GM18870 (cell line): ENCODE results near the gene CEACAM1.
"Not testable (repeated sequence)": the region's sequence is repeated elsewhere in the genome, so short reads cannot be mapped to it uniquely, and the experiment has no call there.

ENCODE experiments used
- ATAC-seq: cut with Tn5 transposase; IDR thresholded peaks from one replicate; pipeline ENCODE4 v1.9.1; 2021; ENCODE audit warnings: moderate library complexity; ENCODE audit not compliant: unreplicated experiment

CEACAM1 gene

DNA sequence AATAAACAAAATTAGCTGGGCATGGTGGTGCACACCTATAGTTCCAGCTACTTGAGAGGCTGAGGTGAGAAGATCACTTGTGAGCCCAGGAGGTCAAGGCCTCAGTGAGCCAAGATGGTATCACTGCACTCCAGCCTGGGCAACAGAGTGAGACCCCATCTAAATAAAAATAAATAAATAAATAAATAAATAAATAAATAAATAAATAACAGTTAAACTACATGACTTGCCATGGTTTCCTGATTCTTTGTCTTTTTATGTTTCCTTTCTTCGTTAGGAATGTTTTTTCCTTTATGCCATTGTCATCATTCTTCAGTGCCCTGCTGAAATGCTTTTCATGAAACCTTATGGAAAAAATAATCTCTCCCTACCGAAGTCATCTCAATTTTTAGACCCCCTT is 50.3 kb downstream of the CEACAM1 start:
- no peak for ATAC-seq

DNA sequence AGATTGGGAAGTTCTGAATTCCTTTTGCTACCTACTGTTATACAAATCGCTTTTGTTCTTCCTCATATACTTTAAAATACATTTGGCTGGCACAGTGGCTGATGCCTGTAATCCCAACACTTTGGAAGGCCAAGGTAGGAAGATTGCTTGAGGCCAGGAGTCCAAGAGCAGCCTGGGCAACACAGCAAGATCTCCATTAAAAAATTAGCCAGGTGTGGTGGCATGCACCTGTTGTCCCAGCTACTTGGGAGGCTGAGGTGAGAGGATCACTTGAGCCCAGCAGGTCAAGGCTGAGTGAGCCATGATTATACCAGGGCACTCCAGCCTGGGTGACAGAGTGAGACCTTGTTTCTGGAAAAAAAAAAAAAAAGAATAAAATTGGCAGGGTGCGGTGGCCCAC is 51.2 kb downstream of the CEACAM1 start:
- ATAC-seq: no peak

DNA sequence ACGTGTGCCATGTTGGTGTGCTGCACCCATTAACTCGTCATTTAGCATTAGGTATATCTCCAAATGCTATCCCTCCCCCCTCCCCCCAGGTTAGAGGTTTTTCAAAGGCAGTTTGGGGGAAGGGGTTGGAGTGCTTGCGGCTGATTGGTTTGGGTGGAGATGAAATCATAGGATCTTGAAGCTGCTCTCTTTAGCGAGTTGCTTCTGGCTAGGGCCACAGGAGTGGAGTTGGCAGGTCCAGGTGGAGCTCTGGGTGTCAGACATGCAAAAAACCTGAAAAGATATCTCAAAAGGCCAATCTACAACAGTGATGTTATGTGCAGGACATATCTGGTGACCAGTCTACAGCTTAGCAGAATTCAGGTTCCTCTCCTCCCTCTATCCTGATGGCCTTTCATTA is 52.9 kb downstream of the CEACAM1 start:
- no peak for ATAC-seq

DNA sequence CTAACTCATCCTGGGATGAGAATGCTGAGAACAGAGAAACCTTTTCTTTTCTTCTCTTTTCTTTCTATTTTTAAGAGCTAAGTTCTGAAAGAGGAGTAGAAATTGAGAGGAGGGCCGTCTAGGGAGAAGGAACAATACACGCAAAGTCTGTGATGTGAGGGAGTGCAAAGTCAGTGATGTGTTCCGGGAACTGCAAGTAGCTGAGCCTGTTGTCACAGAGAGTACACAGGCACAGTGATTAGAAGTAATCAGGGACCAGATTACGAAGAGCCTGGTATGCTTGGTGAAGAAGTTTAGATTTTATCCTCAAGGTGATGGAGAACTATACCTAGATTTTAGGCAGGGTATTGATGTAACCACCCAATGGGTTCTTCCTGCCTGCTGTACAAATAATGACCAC is 53.5 kb downstream of the CEACAM1 start:
- no peak for ATAC-seq

DNA sequence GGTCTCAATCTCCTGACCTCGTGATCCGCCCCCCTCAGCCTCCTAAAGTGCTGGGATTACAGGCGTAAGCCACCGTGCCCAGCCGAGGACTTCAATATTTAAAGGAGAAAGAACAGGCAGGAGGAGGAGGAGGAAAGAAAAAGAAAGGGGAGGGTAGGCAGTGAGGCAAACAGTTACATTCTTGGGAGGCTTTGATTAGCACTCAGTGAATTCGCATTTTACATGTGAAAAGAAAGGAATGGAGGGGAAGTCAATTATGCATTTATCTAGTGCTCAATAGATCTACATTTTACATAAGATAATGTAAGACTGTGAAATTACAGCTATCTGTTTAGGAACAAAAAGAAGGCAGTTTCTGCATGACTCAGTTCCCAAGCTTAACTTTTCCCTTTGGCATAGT is 54.6 kb downstream of the CEACAM1 start:
- no peak for ATAC-seq

DNA sequence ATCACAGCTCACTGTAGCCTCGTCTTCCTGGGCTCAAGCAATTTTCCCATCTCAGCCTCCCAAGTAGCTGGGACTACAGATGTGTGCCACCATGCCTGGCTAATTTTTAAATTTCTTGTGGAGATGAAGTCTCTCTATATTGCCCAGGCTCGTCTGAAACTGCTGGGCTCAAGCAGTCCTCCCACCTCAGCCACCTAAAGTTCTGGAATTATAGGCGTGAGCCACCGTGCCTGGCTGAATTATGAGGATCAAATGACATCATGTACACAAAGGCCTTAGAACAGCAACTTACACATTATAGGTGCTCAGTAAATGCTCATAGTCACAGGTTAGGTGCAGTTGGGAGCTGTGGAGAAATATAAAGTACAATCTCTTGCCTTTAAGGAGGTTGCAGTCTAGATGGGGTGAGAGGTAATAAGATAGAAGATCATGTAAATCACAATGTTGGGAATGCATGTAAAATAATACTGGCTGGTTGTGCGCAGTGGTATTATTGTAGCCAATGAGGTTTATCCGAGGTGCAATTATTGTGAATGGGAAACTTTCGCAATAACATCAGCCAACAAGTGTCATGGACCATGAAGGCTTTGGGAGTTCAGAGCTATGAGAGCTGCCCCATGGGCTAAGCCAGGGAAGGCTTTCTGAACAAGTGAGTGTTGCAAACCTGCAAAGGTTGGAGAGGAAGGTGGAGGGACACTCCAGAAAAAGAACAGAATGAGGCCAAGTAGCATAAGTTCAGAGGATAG is 55.7 kb downstream of the CEACAM1 start:
- ATAC-seq: no peak

DNA sequence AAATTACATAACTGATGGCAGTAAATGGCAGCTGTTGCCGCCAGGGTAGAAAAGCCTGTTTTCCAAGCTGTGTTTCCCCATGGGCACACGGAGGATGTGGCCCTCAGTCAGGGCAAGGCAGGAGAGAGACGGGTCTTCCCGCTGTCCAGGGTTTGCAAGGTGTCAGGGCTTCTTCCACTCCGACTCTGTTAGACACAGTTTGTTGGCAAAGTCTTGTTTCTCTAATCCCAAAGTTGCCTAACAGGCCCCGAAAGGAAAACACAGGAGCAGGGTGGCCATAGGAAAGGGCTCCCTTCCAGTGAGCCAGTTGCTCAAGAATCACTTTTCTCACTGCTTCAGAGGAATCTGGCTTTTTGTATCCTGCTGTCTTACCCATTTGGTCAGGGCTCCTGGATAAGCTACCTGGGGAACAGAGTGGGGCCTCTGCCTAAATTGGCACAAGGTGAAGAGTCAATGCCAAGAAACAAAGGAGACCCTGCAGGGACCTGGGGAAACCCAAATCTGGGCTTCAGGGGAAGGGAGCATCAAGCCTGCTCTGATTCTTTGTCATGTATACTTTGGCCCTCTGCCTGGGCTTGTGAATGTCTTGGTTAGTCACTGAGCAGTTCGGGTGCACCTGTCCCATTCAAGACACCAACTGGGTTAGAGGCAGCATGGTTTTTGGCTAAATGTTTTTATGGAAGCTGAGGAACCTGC is 56.6 kb downstream of the CEACAM1 start:
- no peak for ATAC-seq

DNA sequence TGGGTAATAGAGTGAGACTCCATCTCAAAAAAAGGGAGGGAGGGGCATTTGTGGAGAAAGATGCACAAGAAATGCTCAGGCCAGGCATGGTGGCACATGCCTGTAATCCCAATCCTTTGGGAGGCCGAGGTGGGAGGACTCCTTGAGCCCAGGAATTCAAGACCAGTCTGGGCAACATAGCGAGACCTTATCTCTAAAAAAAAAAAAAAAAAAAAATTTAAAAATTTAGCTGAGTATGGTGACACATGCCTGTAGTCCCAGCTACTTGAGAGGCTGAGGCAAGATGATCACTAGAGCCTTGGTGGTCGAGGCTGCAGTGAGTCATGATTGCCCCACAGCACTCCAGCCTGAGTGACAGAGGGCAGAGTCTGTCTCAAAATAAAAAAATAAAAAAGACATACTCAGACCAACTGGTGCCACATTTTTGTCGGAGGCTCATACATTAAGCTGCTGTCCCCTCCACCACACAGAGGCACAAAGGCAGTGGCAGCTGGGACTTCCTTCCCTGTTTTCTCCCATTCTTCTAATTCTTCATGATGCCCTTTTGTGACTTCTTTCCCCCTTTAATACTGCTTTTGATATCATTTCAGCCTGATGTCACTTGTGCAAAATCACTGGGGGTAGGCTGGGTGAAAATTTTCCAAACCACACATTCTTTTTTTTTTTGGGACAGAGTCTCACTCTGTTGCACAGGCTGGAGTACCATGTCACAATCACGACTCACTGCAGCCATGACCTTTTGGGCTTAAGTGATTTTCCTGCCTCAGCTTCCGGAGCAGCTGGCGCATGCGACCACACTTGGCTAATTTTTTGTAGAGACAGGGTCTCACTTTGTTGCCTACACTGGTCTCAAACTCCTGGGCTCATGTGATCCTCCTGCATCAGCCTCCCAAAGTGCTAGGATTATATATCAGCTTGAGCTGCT is 58.7 kb downstream of the CEACAM1 start:
- ATAC-seq: no peak

DNA sequence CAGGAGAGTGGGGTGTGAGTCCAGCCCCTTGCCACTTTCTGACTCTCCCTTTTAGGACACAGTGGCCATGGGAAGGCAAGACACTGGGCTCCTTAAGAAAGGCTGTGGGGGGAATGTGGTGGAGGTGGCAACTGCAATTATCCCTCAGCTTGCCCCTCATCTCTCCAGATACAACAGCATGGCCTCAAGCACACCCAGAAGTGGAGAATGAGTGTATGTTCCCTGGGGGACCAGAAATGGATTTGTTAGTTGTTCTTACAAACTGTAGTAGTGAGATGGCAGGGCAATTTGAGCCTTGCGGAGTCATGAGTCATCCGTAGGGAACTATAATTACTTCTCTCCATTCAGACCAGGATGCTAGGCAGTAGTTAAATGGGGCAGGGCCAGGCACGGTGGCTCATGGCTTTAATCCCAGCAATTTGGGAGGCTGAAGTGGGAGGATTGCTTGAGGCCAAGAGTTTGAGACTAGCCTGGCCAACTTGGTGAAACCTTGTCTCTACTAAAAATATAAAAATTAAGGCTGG is 59.9 kb downstream of the CEACAM1 start:
- ATAC-seq: no peak

DNA sequence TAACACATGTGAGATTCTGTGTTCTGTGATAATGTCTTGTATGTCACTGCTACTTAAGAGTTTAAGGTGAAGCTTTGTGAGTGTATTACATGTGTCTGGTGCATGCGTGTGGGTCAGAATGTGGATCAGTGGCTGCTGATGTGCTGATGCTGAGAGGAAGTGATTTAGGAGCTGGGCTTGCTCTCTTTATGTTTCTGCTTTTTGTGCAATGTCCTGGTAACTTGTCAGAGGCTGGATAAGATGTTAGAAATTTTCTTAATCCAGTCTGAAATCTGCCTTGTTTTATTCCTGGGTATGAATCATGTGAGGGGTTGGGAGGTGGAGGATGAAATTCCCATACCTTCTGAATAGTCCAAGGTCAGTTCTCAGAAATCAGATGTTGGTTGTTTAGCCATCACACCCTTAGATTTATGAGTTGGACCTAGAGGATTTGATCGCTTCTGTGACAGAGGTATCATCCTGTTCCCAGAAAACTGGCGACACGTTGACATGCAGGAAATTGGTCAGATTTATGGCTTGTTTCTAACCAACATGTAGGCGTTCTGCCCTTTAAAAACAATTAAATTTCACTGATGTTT is 61.0 kb downstream of the CEACAM1 start:
- ATAC-seq: no peak

DNA sequence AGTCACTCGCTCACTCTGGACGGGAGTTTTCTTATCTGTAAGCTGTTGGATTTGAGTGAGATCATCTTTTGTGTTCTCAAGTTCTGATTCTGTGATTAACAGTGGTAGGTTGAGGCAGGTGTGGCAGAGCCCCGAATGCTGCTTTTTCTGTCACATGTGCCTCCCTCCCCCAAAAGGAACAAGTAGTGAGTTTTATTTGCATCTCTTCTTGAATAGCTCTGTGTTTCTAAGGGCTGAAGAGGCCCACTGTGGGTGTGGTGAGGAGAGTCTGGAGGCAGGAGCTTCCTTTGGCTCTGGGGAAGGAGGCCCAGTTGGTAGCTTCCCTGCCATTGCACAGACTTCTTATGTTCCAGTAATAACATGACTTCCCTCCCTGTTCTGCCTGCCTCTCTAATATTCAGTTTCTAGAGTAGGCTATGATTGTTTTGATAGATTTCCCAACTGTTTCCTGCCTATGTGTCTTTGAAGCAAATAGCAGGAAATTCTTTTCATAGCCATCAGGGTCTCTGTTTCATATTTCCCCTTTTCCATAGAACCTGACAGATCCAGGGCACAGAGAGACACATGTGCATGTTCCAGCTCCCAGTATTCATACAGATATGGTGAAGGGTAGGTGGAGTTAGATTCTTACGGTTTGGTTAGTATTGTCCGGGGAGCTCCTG is 61.6 kb downstream of the CEACAM1 start:
- no peak for ATAC-seq

DNA sequence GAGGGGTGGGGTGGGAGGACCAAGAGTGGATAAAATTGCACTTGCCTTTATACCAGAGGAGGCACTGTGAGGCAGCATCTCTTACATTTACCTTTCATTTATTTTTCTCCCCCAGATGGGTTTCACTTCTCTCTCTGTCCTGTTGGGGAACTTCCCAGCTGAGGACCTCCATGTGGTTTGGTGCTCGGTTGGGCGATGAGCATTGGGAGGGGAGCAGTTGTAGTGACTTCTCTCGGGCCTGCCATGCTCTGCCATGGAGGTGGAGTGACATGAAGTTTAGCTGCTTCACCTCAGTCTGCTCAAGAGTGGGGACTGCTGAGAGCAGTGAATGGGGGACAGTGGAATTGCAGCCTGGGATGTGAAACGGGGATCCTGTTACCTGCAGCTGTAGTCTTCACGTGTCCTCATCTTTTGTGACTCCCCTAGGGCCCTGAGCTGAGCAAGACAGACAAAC is 62.4 kb downstream of the CEACAM1 start:
- no peak for ATAC-seq

DNA sequence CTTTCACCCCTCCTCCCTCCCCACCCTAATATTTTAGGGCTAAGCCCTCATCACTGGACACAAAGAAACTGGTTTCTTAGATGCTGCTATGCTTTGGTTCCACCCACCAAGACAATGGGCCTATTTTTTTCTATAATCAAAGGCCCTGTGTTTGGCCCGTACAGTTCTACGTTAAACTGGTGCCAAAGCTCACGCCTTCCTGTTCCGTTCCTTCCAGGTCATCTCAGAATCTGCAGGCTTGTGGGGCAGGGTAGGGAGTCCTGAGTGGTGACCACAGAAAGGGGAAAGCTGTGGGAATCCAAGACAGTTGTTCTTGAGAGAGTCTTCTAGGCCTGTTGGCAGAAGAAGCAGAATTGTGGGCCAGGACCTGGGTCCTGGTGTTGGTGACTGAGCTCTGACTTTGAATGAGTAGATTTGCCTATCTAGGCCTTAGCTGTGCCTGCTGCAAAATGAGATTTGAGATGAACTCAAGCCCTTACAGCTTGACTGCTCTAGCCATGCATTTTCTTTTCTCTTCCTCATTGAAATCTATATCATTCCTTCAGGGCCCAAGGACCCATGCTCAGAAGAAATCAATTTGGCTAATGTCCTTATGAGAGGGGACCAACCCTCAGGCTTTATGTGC is 66.5 kb downstream of the CEACAM1 start:
- no peak for ATAC-seq

DNA sequence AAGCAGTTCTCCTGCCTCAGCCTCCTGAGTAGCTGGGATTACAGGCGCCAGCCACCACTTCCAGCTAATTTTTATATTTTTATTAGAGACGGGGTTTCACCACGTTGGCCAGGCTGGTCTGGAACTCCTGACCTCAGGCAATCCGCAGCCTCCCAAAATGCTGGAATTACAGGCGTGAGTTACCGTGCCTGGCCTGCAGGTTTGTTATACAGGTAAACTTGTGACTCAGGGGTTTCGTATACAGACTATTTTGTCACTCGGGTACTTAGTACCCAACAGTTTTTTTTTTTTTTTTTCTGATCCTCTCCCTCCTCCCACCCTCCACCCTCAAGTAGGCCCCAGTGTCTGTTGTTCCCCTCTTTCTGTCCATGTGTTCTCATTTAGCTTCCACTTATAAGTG is 67.0 kb downstream of the CEACAM1 start:
- ATAC-seq: not testable (repeated sequence)

DNA sequence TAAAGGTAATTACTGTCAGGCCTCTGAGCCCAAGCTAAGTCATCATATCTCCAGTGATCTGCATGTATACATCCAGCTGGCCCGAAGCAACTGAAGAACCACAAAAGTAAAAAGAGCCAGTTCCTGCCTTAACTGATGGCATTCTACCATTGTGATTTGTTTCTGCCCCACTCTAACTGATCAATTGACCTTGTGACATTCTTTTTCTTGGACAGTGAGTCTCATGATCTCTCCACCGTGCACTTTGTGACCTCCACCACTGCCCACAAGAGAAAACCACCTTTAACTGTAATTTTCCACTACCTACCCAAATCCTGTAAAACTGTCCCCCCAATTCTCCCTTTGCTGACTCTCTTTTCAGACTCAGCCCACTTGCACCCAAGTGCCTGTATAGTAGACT is 68.4 kb downstream of the CEACAM1 start:
- ATAC-seq: no peak
